H9 (cell line): Measurements from ENCODE around the gene OR52N4. TPM values are rescaled to one million over a fixed set of nuclear protein-coding genes. Genes with fewer than 3 reads are reported as not detected.

ENCODE experiments used
- DNase-seq: peaks from one replicate; pipeline ENCODE4 v3.0.0-alpha.2; 2017
- H2AFZ ChIP-seq: one replicate; pipeline ENCODE4 v1.6.1; 2013; ENCODE audit warnings: mild to moderate bottlenecking, low read length, control low read depth, moderate library complexity
- H2AK5ac ChIP-seq: 2 replicates; pipeline ENCODE4 v1.6.1; 2013; ENCODE audit warnings: low read length, control low read depth, mixed read lengths; ENCODE audit not compliant: insufficient read length
- H2BK120ac ChIP-seq: one replicate; pipeline ENCODE4 v1.6.1; 2013; ENCODE audit warnings: low read depth, mild to moderate bottlenecking, low read length, control low read depth, inconsistent platforms; ENCODE audit not compliant: poor library complexity, severe bottlenecking
- H2BK12ac ChIP-seq: 2 replicates; pipeline ENCODE4 v1.6.1; 2013; ENCODE audit warnings: low read length, control low read depth, mixed read lengths, low read depth; ENCODE audit not compliant: insufficient read length
- H2BK15ac ChIP-seq: 2 replicates; pipeline ENCODE4 v1.6.1; 2013; ENCODE audit warnings: low read depth, low read length, control low read depth
- H2BK20ac ChIP-seq: one replicate; pipeline ENCODE4 v1.6.1; 2013; ENCODE audit warnings: low read depth, mild to moderate bottlenecking, low read length, control low read depth, inconsistent platforms; ENCODE audit not compliant: poor library complexity, severe bottlenecking
- H2BK5ac ChIP-seq: 2 replicates; pipeline ENCODE4 v1.6.1; 2013; ENCODE audit warnings: low read length, control low read depth, mixed read lengths; ENCODE audit not compliant: insufficient read length
- H3K14ac ChIP-seq: 2 replicates; pipeline ENCODE4 v1.6.1; 2013; ENCODE audit warnings: low read length, control low read depth; ENCODE audit not compliant: insufficient read depth
- H3K18ac ChIP-seq: 2 replicates; pipeline ENCODE4 v1.6.1; 2013; ENCODE audit warnings: low read depth, mild to moderate bottlenecking, mixed read lengths, low read length, control low read depth; ENCODE audit not compliant: insufficient read length
- H3K23ac ChIP-seq: 2 replicates; pipeline ENCODE4 v1.6.1; 2013; ENCODE audit warnings: low read length, control low read depth, mixed read lengths, low read depth; ENCODE audit not compliant: insufficient read length
- H3K23me2 ChIP-seq: 2 replicates; pipeline ENCODE4 v1.6.1; 2013; ENCODE audit warnings: low read depth, mild to moderate bottlenecking, mixed read lengths, low read length, control low read depth; ENCODE audit not compliant: insufficient read length, poor library complexity, severe bottlenecking
- H3K27ac ChIP-seq: 2 replicates; pipeline ENCODE4 v1.5.1; 2013; ENCODE audit warnings: low read length, control low read depth, mixed read lengths, low read depth; ENCODE audit not compliant: insufficient read length
- H3K27me3 ChIP-seq: 2 replicates; pipeline ENCODE4 v1.6.1; 2013; ENCODE audit warnings: low read length, control low read depth, inconsistent platforms; ENCODE audit not compliant: insufficient read depth
- H3K4ac ChIP-seq: 2 replicates; pipeline ENCODE4 v1.6.1; 2013; ENCODE audit warnings: low read depth, mild to moderate bottlenecking, control low read depth, inconsistent platforms, low read length, moderate library complexity
- H3K4me1 ChIP-seq: 2 replicates; pipeline ENCODE4 v1.6.1; 2013; ENCODE audit warnings: low read length, control low read depth, inconsistent platforms; ENCODE audit not compliant: insufficient read depth
- H3K4me2 ChIP-seq: 2 replicates; pipeline ENCODE4 v1.6.1; 2013; ENCODE audit warnings: low read length, control low read depth, mixed read lengths; ENCODE audit not compliant: insufficient read length, insufficient read depth
- H3K56ac ChIP-seq: 2 replicates; pipeline ENCODE4 v1.6.1; 2013; ENCODE audit warnings: low read depth, mild to moderate bottlenecking, mixed read lengths, low read length, control low read depth; ENCODE audit not compliant: insufficient read length
- H3K79me1 ChIP-seq: 2 replicates; pipeline ENCODE4 v1.6.1; 2013; ENCODE audit warnings: low read depth, mild to moderate bottlenecking, moderate library complexity, low read length, control low read depth, inconsistent platforms; ENCODE audit not compliant: insufficient read depth, poor library complexity, severe bottlenecking
- H3K79me2 ChIP-seq: 2 replicates; pipeline ENCODE4 v1.6.1; 2013; ENCODE audit warnings: low read length, control low read depth, inconsistent platforms; ENCODE audit not compliant: insufficient read depth
- H3K9ac ChIP-seq: 2 replicates; pipeline ENCODE4 v1.6.1; 2013; ENCODE audit warnings: low read length, control low read depth, mixed read lengths; ENCODE audit not compliant: insufficient read length; ENCODE audit errors: extremely low read depth
- H3K9me3 ChIP-seq: one replicate; pipeline ENCODE4 v1.6.1; 2013; ENCODE audit warnings: low read depth, low read length, inconsistent platforms; ENCODE audit not compliant: control insufficient read depth
- H3T11ph ChIP-seq: one replicate; pipeline ENCODE4 v1.6.1; 2013; ENCODE audit warnings: mild to moderate bottlenecking, low read length, control low read depth, inconsistent platforms
- H4K20me1 ChIP-seq: one replicate; pipeline ENCODE4 v1.6.1; 2013; ENCODE audit not compliant: control insufficient read depth, insufficient read length, insufficient read depth
- H4K5ac ChIP-seq: 2 replicates; pipeline ENCODE4 v1.6.1; 2013; ENCODE audit warnings: low read depth, mild to moderate bottlenecking, mixed read lengths, low read length, control low read depth; ENCODE audit not compliant: insufficient read length
- H4K8ac ChIP-seq: replicated peaks from 2 replicates; pipeline ENCODE4 v1.6.1; 2013; ENCODE audit warnings: low read length, control low read depth, mixed read lengths, low read depth; ENCODE audit not compliant: insufficient read length
- H4K91ac ChIP-seq: 2 replicates; pipeline ENCODE4 v1.6.1; 2013; ENCODE audit warnings: low read depth, mild to moderate bottlenecking, moderate library complexity, mixed read lengths, low read length, control low read depth; ENCODE audit not compliant: insufficient read length
- H3K27ac Mint-ChIP-seq, 3 experiments: 2 replicates in 2 of 3; 3 replicates in 1 of 3; pipeline ENCODE4 v1.8.0; 2020 to 2021; ENCODE audit warnings: mixed read lengths in 3 of 3, mild to moderate bottlenecking in 1 of 3, moderate library complexity in 1 of 3
- H3K27me3 Mint-ChIP-seq: 2 replicates; pipeline ENCODE4 v1.8.0; 2021; ENCODE audit warnings: low read depth, mild to moderate bottlenecking, moderate library complexity, mixed read lengths
- H3K36me3 Mint-ChIP-seq, 3 experiments: 2 replicates in 2 of 3; 3 replicates in 1 of 3; pipeline ENCODE4 v1.8.0; 2020 to 2021; ENCODE audit warnings: low read depth in 3 of 3, mixed read lengths in 3 of 3; ENCODE audit not compliant: insufficient read depth in 1 of 3
- H3K4me1 Mint-ChIP-seq, 2 experiments: 2 replicates each; pipeline ENCODE4 v1.8.0; 2020; ENCODE audit warnings: mixed read lengths in 2 of 2
- H3K4me3 Mint-ChIP-seq, 2 experiments: 2 replicates in 1 of 2; 3 replicates in 1 of 2; pipeline ENCODE4 v1.8.0; 2020 to 2021; ENCODE audit warnings: mild to moderate bottlenecking in 2 of 2, mixed read lengths in 2 of 2, moderate library complexity in 1 of 2
- H3K9me3 Mint-ChIP-seq, 2 experiments: 2 replicates in 1 of 2; 3 replicates in 1 of 2; pipeline ENCODE4 v1.8.0; 2020; ENCODE audit warnings: mild to moderate bottlenecking in 2 of 2, mixed read lengths in 2 of 2, moderate library complexity in 1 of 2
- WGBS: extraction: QIAGEN DNeasy Blood & Tissue Kit; methylation state at CpG from one replicate; pipeline ENCODE4 v1.1.7; 2013; ENCODE audit warnings: missing lambda C conversion rate, low lambda C conversion rate, mixed read lengths; ENCODE audit not compliant: insufficient read length; ENCODE audit errors: extremely low coverage; 5-methylcytosine and 5-hydroxymethylcytosine counted together
- total RNA-seq: library from RNA; stranded (reverse); gene quantifications from 2 replicates; pipeline ENCODE4 v1.2.1, GENCODE V29; 2021
- TF ChIP-seq, protein P1 (sequence below): fragments of 200-600 bp; sonication (generic); conservative IDR thresholded peaks from 3 replicates; pipeline ENCODE4 v1.8.0; 2021; ENCODE audit warnings: antibody characterized with exemption, mild to moderate bottlenecking

The OR52N4 gene
- total RNA-seq, 1 experiment from 2014 or later, result not detected

GRCh38 chr11:5737670-5738392, 16.2 kb upstream of the OR52N4 start:
- no peak overlapping the region for H3K4me2 ChIP-seq
- H3K9me3 Mint-ChIP-seq, result no peaks in the 10 kb centered on the region
- no peak overlapping the region for H3K27ac ChIP-seq
- H3K4me1 Mint-ChIP-seq, result 0 out of 4 replicates have a peak, but pooled peaks cover 0 to 2% of the 10 kb centered on the region in 2 experiments
- H2BK12ac ChIP-seq, result no peak overlapping the region
- no peak overlapping the region for H3K18ac ChIP-seq
- no peak overlapping the region for H4K8ac ChIP-seq
- no peaks in the 10 kb centered on the region for H3K79me2 ChIP-seq
- H3K9me3 ChIP-seq, result no peaks in the 10 kb centered on the region
- H2BK5ac ChIP-seq, result no peak overlapping the region
- H3K36me3 Mint-ChIP-seq, result no peaks in the 10 kb centered on the region
- H2AK5ac ChIP-seq, result no peak overlapping the region
- no peak overlapping the region for H4K5ac ChIP-seq
- no peak overlapping the region for H3K9ac ChIP-seq
- H3K56ac ChIP-seq, result no peak overlapping the region
- no peak overlapping the region for H3K4me3 Mint-ChIP-seq
- H3K79me1 ChIP-seq, result no peaks in the 10 kb centered on the region
- H3K23me2 ChIP-seq, result no peaks in the 10 kb centered on the region
- no peaks in the 10 kb centered on the region for H3K27me3 ChIP-seq
- H4K91ac ChIP-seq, result no peak overlapping the region
- no peak overlapping the region for H2AFZ ChIP-seq
- H3T11ph ChIP-seq, result no peak overlapping the region
- H4K20me1 ChIP-seq, result no peaks in the 10 kb centered on the region
- no peak overlapping the region for H2BK20ac ChIP-seq
- TF ChIP-seq, protein P1, sequence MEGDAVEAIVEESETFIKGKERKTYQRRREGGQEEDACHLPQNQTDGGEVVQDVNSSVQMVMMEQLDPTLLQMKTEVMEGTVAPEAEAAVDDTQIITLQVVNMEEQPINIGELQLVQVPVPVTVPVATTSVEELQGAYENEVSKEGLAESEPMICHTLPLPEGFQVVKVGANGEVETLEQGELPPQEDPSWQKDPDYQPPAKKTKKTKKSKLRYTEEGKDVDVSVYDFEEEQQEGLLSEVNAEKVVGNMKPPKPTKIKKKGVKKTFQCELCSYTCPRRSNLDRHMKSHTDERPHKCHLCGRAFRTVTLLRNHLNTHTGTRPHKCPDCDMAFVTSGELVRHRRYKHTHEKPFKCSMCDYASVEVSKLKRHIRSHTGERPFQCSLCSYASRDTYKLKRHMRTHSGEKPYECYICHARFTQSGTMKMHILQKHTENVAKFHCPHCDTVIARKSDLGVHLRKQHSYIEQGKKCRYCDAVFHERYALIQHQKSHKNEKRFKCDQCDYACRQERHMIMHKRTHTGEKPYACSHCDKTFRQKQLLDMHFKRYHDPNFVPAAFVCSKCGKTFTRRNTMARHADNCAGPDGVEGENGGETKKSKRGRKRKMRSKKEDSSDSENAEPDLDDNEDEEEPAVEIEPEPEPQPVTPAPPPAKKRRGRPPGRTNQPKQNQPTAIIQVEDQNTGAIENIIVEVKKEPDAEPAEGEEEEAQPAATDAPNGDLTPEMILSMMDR, result no peak
- H3K23ac ChIP-seq, result no peak overlapping the region
- H2BK15ac ChIP-seq, result no peak overlapping the region
- no peak overlapping the region for H3K4ac ChIP-seq
- WGBS, result no CpG with 5 or more reads among the region's 6 CpGs
- H3K4me1 ChIP-seq, result no peaks in the 10 kb centered on the region
- no peak overlapping the region for H3K14ac ChIP-seq
- H3K27me3 Mint-ChIP-seq, result no peaks in the 10 kb centered on the region
- no peak overlapping the region; a peak in 1 of 7 replicates for H3K27ac Mint-ChIP-seq
- no peak for DNase-seq
- H2BK120ac ChIP-seq, result no peak overlapping the region
